OCI-LY7 (cell line): ENCODE measurements around the gene PTPN13. TPM values are rescaled to one million over a fixed set of nuclear protein-coding genes. Genes with fewer than 3 reads are reported as not detected.

Source experiments
- BruUV-seq: library from RNA; stranded (reverse); fragments of 400-500 nt; replicated peaks from 2 replicates; lab custom pipeline; 2021; lab: Mats Ljungman, UMichigan
- CTCF ChIA-PET: fragments of 300-600 bp; sonication (Branson Sonifier 250); formaldehyde crosslinking; loops from one replicate; lab custom pipeline; 2022; ENCODE audit warnings: antibody characterized with exemption; ENCODE audit not compliant: unreplicated experiment; lab: Charles Lee
- POLR2A ChIA-PET: fragments of 300-600 bp; sonication (Branson Sonifier 250); formaldehyde crosslinking; loops from one replicate; lab custom pipeline; 2022; ENCODE audit warnings: antibody characterized with exemption; lab: Charles Lee
- DNase-seq: peaks from one replicate; pipeline ENCODE4 v3.0.0-alpha.2; 2015; ENCODE audit warnings: low spot score
- H2AFZ ChIP-seq: fragments of 200-600 bp; sonication (generic), shearing (Covaris generic); 2 replicates; pipeline ENCODE4 v1.6.1; 2014; ENCODE audit warnings: mild to moderate bottlenecking, antibody characterized with exemption, low read length, moderate library complexity
- H3K27ac ChIP-seq: fragments of 200-600 bp; sonication (generic); 2 replicates; pipeline ENCODE4 v1.5.1; 2014; ENCODE audit warnings: mixed run types, low read depth, mild to moderate bottlenecking, moderate library complexity, low read length, inconsistent platforms; ENCODE audit not compliant: poor library complexity, severe bottlenecking
- H3K36me3 ChIP-seq: fragments of 200-600 bp; sonication (generic); 2 replicates; pipeline ENCODE4 v1.6.1; 2014; ENCODE audit warnings: mild to moderate bottlenecking, antibody characterized with exemption, low read length, moderate library complexity, mixed read lengths; ENCODE audit not compliant: insufficient read depth
- H3K4me1 ChIP-seq: fragments of 200-600 bp; sonication (generic); 2 replicates; pipeline ENCODE4 v1.5.1; 2014; ENCODE audit warnings: mild to moderate bottlenecking, low read length; ENCODE audit not compliant: insufficient read depth, poor library complexity, severe bottlenecking
- H3K4me2 ChIP-seq: fragments of 200-600 bp; sonication (generic); 2 replicates; pipeline ENCODE4 v1.6.1; 2014; ENCODE audit warnings: mild to moderate bottlenecking, low read length
- H3K4me3 ChIP-seq: fragments of 200-600 bp; sonication (generic); 2 replicates; pipeline ENCODE4 v1.5.1; 2014; ENCODE audit warnings: mild to moderate bottlenecking, low read depth, low read length; ENCODE audit not compliant: poor library complexity, severe bottlenecking
- H3K79me2 ChIP-seq: fragments of 200-600 bp; sonication (generic); 2 replicates; pipeline ENCODE4 v1.6.1; 2016; ENCODE audit warnings: low read depth, mild to moderate bottlenecking, low read length, moderate library complexity, mixed read lengths; ENCODE audit not compliant: insufficient read depth
- H3K9me2 ChIP-seq: fragments of 200-600 bp; sonication (generic); 2 replicates; pipeline ENCODE4 v1.6.1; 2016; ENCODE audit warnings: mild to moderate bottlenecking, low read length, mixed read lengths; ENCODE audit not compliant: insufficient read depth
- H3K9me3 ChIP-seq: fragments of 200-600 bp; sonication (generic); 2 replicates; pipeline ENCODE4 v1.6.1; 2014; ENCODE audit warnings: mild to moderate bottlenecking, mixed run types, low read length, mixed read lengths
- H4K20me1 ChIP-seq: fragments of 200-600 bp; sonication (generic); 2 replicates; pipeline ENCODE4 v1.6.1; 2014; ENCODE audit warnings: mild to moderate bottlenecking, antibody characterized with exemption, low read length, moderate library complexity, mixed read lengths; ENCODE audit not compliant: insufficient read depth
- CTCF ChIP-seq: fragments of 200-600 bp; sonication (generic); conservative IDR thresholded peaks from 2 replicates; pipeline ENCODE4 v1.5.1; 2014; ENCODE audit warnings: mild to moderate bottlenecking, antibody characterized with exemption, low read length, moderate library complexity, mixed read lengths
- EZH2phosphoT487 ChIP-seq: fragments of 200-600 bp; sonication (generic); IDR thresholded peaks from 2 replicates; pipeline ENCODE4 v1.6.1; 2018; ENCODE audit warnings: low read depth, borderline replicate concordance, mild to moderate bottlenecking, mixed run types, antibody characterized with exemption, low read length, moderate library complexity, mixed read lengths
- intact Hi-C: fragments of 100-400 bp; cut with micrococcal nuclease; formaldehyde crosslinking; loops from one replicate; pipeline ENCODE4 v1.10.0; 2022; ENCODE audit not compliant: unreplicated experiment
- total RNA-seq, 2 experiments: library from RNA; depleted of rRNA in 1 of 2; stranded (reverse); fragments of >200 nt in 1 of 2; shearing (Covaris generic) in 1 of 2; gene quantifications; 2 replicates each; pipeline ENCODE4 v1.2.3, GENCODE V29; 2014 to 2022

The PTPN13 gene
- total RNA-seq, 2 experiments from 2014 or later: not detected

GRCh38 chr4:86721412-86721811, 127.3 kb downstream of the PTPN13 start:
- Histone ChIP-seq H3K9me2 (no peaks in the 10 kb centered on the region), H3K36me3 (no peaks in the 10 kb centered on the region), H2AFZ (no peak overlapping the region), H3K4me3 (no peak overlapping the region), H3K4me1 (no peaks in the 10 kb centered on the region), H3K9me3 (no peaks in the 10 kb centered on the region), H4K20me1 (no peaks in the 10 kb centered on the region), H3K79me2 (no peaks in the 10 kb centered on the region), H3K4me2 (no peak overlapping the region), H3K27ac (no peak overlapping the region)
- ChIA-PET CTCF (no interaction called here), POLR2A (interaction anchor here (0.6 to 0.7 kb wide), 2 partner anchors 44 to 293 kb away, joined by 4 to 5 read pairs; no protein-coding TSS in a partner anchor)
- TF ChIP-seq EZH2phosphoT487 (no peak), CTCF (no peak)
- BruUV-seq: no TSS peak
- no peak for DNase-seq
- intact Hi-C loops: no loop called here

GRCh38 chr4:86730310-86730709, 136.2 kb downstream of the PTPN13 start:
- H4K20me1 ChIP-seq: no peaks in the 10 kb centered on the region
- no peak overlapping the region for H3K27ac ChIP-seq
- intact Hi-C loops: no loop called here
- DNase-seq: no peak
- H3K4me1 ChIP-seq: no peaks in the 10 kb centered on the region
- no peak overlapping the region for H2AFZ ChIP-seq
- no peak overlapping the region for H3K4me2 ChIP-seq
- POLR2A ChIA-PET: no interaction called here
- H3K4me3 ChIP-seq: no peak overlapping the region
- no peaks in the 10 kb centered on the region for H3K9me2 ChIP-seq
- no peak for TF ChIP-seq CTCF
- no peak for TF ChIP-seq EZH2phosphoT487
- no peaks in the 10 kb centered on the region for H3K79me2 ChIP-seq
- no TSS peak for BruUV-seq
- no peaks in the 10 kb centered on the region for H3K36me3 ChIP-seq
- no peaks in the 10 kb centered on the region for H3K9me3 ChIP-seq
- CTCF ChIA-PET: no interaction called here

GRCh38 chr4:86737244-86737643, 143.1 kb downstream of the PTPN13 start:
- CTCF ChIA-PET: no interaction called here
- TF ChIP-seq EZH2phosphoT487: no peak
- no peak for TF ChIP-seq CTCF

More at GRCh38 chr4:86737244-86737643, 143.1 kb downstream of the PTPN13 start:
- no TSS peak for BruUV-seq
- Histone ChIP-seq H3K9me2 (no peaks in the 10 kb centered on the region), H3K36me3 (no peaks in the 10 kb centered on the region), H3K27ac (no peak overlapping the region), H2AFZ (no peak overlapping the region), H4K20me1 (no peaks in the 10 kb centered on the region), H3K9me3 (no peaks in the 10 kb centered on the region), H3K79me2 (no peaks in the 10 kb centered on the region), H3K4me3 (no peak overlapping the region), H3K4me1 (no peaks in the 10 kb centered on the region), H3K4me2 (no peak overlapping the region)
- POLR2A ChIA-PET: interaction anchor here (0.6 kb wide), 1 partner anchor 58 kb away, joined by 3 read pairs; no protein-coding TSS in a partner anchor
- DNase-seq: no peak
- intact Hi-C loops: no loop called here
